HCT116 (cell line): Measurements from ENCODE around the gene CEP120. TPM values are rescaled to one million over a fixed set of nuclear protein-coding genes. Genes with fewer than 3 reads are reported as not detected.

Experiments used
- ATAC-seq: fragments of 200-7000 bp; cut with Tn5 transposase; 2 replicates; pipeline ENCODE4 v1.9.1; 2020; ENCODE audit warnings: mild to moderate bottlenecking, moderate library complexity
- BruUV-seq: library from RNA; stranded (reverse); fragments of 400-500 nt; replicated peaks from 2 replicates; lab custom pipeline; 2021; lab: Mats Ljungman, UMichigan
- CTCF ChIA-PET: fragments of 300-600 bp; sonication (Branson Sonifier 250); formaldehyde crosslinking; loops from one replicate; lab custom pipeline; 2021; ENCODE audit warnings: antibody characterized with exemption; lab: Charles Lee
- POLR2A ChIA-PET: fragments of 300-600, 350-600 bp; sonication (Branson Sonifier 250); formaldehyde crosslinking; loops from one replicate; lab custom pipeline; 2021; ENCODE audit warnings: antibody characterized with exemption; lab: Charles Lee
- RAD21 ChIA-PET, 2 experiments: fragments of 300-600 bp; sonication (Branson Sonifier 250); formaldehyde crosslinking; loops; one replicate each; lab custom pipeline; 2023; ENCODE audit warnings: low total read pairs in 2 of 2; ENCODE audit not compliant: uncharacterized antibody in 2 of 2, unreplicated experiment in 2 of 2, low non-redundant PET in 1 of 2; lab: Charles Lee
- DNase-seq: peaks from one replicate; pipeline ENCODE4 v3.0.0-alpha.2; 2010; ENCODE audit warnings: low read depth, low spot score
- H2AFZ ChIP-seq: fragments of 200-600 bp; shearing (Covaris generic), sonication (generic); 2 replicates; pipeline ENCODE4 v1.6.1; 2017; ENCODE audit warnings: low read depth, mixed run types, mixed read lengths, antibody characterized with exemption, low read length; ENCODE audit not compliant: poor library complexity, severe bottlenecking
- H3K27ac ChIP-seq: 2 replicates; pipeline ENCODE4 v1.5.1; 2012; ENCODE audit warnings: low read depth, low read length
- H3K27me3 ChIP-seq: fragments of 200-600 bp; sonication (generic); 2 replicates; pipeline ENCODE4 v1.6.1; 2016; ENCODE audit warnings: mixed run types, low read length, mixed read lengths; ENCODE audit not compliant: insufficient read depth
- H3K36me3 ChIP-seq, 2 experiments: fragments of 200-500 bp in 1 of 2; fragments of 200-600 bp in 1 of 2; sonication (Bioruptor generic) in 1 of 2; sonication (generic) in 1 of 2; 2 replicates each; pipeline versions ENCODE4 v1.5.1 to v1.6.1; 2014 to 2016; ENCODE audit warnings: low read length in 2 of 2, inconsistent platforms in 1 of 2, mixed read lengths in 1 of 2, mixed run types in 1 of 2; ENCODE audit not compliant: insufficient read depth in 2 of 2, control insufficient read depth in 1 of 2
- H3K4me1 ChIP-seq, 2 experiments: fragments of 200-600 bp in 1 of 2; sonication (generic) in 1 of 2; 2 replicates each; pipeline versions ENCODE4 v1.5.1 to v1.6.1; 2012 to 2017; ENCODE audit warnings: low read length in 2 of 2, inconsistent platforms in 1 of 2, mild to moderate bottlenecking in 1 of 2, mixed read lengths in 1 of 2, mixed run types in 1 of 2, moderate library complexity in 1 of 2; ENCODE audit not compliant: insufficient read depth in 2 of 2, control insufficient read depth in 1 of 2
- H3K4me2 ChIP-seq: fragments of 200-600 bp; sonication (generic); 2 replicates; pipeline ENCODE4 v1.6.1; 2017; ENCODE audit warnings: mixed run types, low read length, mixed read lengths
- H3K4me3 ChIP-seq, 2 experiments: fragments of 200-600 bp in 1 of 2; sonication (generic) in 1 of 2; replicated peaks in 1 of 2; 2 replicates each; pipeline ENCODE4 v1.5.1; 2011 to 2016; ENCODE audit warnings: low read length in 2 of 2, control low read depth in 1 of 2, low read depth in 1 of 2, mild to moderate bottlenecking in 1 of 2, mixed read lengths in 1 of 2, mixed run types in 1 of 2
- H3K79me2 ChIP-seq: fragments of 200-600 bp; sonication (generic); 2 replicates; pipeline ENCODE4 v1.6.1; 2017; ENCODE audit warnings: mild to moderate bottlenecking, mixed run types, low read length, moderate library complexity, mixed read lengths; ENCODE audit not compliant: insufficient read depth
- H3K9ac ChIP-seq: fragments of 200-600 bp; sonication (generic); 2 replicates; pipeline ENCODE4 v1.6.1; 2016; ENCODE audit warnings: low read length, mixed read lengths
- H3K9me2 ChIP-seq: fragments of 200-600 bp; sonication (generic), shearing (Covaris generic); 2 replicates; pipeline ENCODE4 v1.6.1; 2017; ENCODE audit warnings: mixed run types, mild to moderate bottlenecking, moderate library complexity; ENCODE audit not compliant: insufficient read depth
- H3K9me3 ChIP-seq, 2 experiments: fragments of 200-500 bp in 1 of 2; fragments of 200-600 bp in 1 of 2; sonication (Bioruptor generic) in 1 of 2; sonication (generic) in 1 of 2; 2 replicates each; pipeline ENCODE4 v1.6.1; 2014 to 2017; ENCODE audit warnings: low read length in 2 of 2, mixed read lengths in 2 of 2, inconsistent platforms in 1 of 2, low read depth in 1 of 2, mild to moderate bottlenecking in 1 of 2, mixed run types in 1 of 2, moderate library complexity in 1 of 2; ENCODE audit not compliant: control insufficient read depth in 1 of 2, insufficient read depth in 1 of 2
- H4K20me1 ChIP-seq: fragments of 200-600 bp; sonication (generic), shearing (Covaris generic); 2 replicates; pipeline ENCODE4 v1.6.1; 2017; ENCODE audit warnings: mixed run types, mild to moderate bottlenecking, moderate library complexity; ENCODE audit not compliant: insufficient read depth
- ATF3 ChIP-seq: IDR thresholded peaks from 2 replicates; pipeline ENCODE4 v1.6.1; 2012
- ELF1 ChIP-seq: IDR thresholded peaks from 2 replicates; pipeline ENCODE4 v1.6.1; 2012; ENCODE audit warnings: low read depth, borderline replicate concordance
- JUND ChIP-seq: IDR thresholded peaks from 2 replicates; pipeline ENCODE4 v1.6.1; 2012
- POLR2AphosphoS5 ChIP-seq: IDR thresholded peaks from 2 replicates; pipeline ENCODE4 v1.6.1; 2011; ENCODE audit warnings: mild to moderate bottlenecking, low read depth, low read length, moderate library complexity
- TCF7L2 ChIP-seq: IDR thresholded peaks from 2 replicates; pipeline ENCODE4 v1.7.0; 2011; ENCODE audit warnings: borderline replicate concordance, inconsistent platforms; ENCODE audit not compliant: insufficient read depth, insufficient read length; ENCODE audit errors: extremely low read depth
- YY1 ChIP-seq: IDR thresholded peaks from 2 replicates; pipeline ENCODE4 v1.6.1; 2011; ENCODE audit warnings: low read length, low read depth, moderate library complexity, mild to moderate bottlenecking; ENCODE audit not compliant: insufficient replicate concordance; ENCODE audit errors: extremely low read depth
- ZBTB33 ChIP-seq: IDR thresholded peaks from 2 replicates; pipeline ENCODE4 v1.6.1; 2011; ENCODE audit warnings: mild to moderate bottlenecking, low read length, moderate library complexity; ENCODE audit not compliant: insufficient replicate concordance; ENCODE audit errors: extremely low read depth
- ZFX ChIP-seq: fragments of 450-650 bp; IDR thresholded peaks from 2 replicates; pipeline ENCODE4 v1.6.1; 2017
- ZNF274 ChIP-seq: fragments of 200-500 bp; sonication (Bioruptor generic); IDR thresholded peaks from 2 replicates; pipeline ENCODE4 v1.6.1; 2014; ENCODE audit warnings: mild to moderate bottlenecking, low read depth, low read length, inconsistent platforms
- intact Hi-C: fragments of 100-400 bp; cut with micrococcal nuclease; formaldehyde crosslinking; loops from 2 replicates; pipeline ENCODE4 v1.10.0; 2022
- total RNA-seq: library from RNA; stranded (reverse); gene quantifications from one replicate; pipeline ENCODE4 v1.2.1, GENCODE V29; 2021; ENCODE audit not compliant: unreplicated experiment

CEP120 gene
- total RNA-seq, 1 experiment from 2014 or later, result 30.2 TPM

- H3K79me2 ChIP-seq, result no peaks in the 10 kb centered on the region
- no peaks in the 10 kb centered on the region for H4K20me1 ChIP-seq
- no peaks in the 10 kb centered on the region for H3K9me3 ChIP-seq
- no peak overlapping the region for H3K9ac ChIP-seq
- no peak overlapping the region for H3K4me3 ChIP-seq
- ChIA-PET POLR2A (no interaction called here), RAD21 (no interaction called here), CTCF (no interaction called here)
- ATAC-seq (no peak), DNase-seq (no peak)
- H3K27me3 ChIP-seq, result no peaks in the 10 kb centered on the region
- no peak overlapping the region for H3K4me2 ChIP-seq
- intact Hi-C loops, result no loop called here
- H3K4me1 ChIP-seq, result no peaks in the 10 kb centered on the region
- no peaks in the 10 kb centered on the region for H3K36me3 ChIP-seq
- H2AFZ ChIP-seq, result no peak overlapping the region
- no peak for TF ChIP-seq JUND
- H3K27ac ChIP-seq, result no peak overlapping the region
- no peaks in the 10 kb centered on the region for H3K9me2 ChIP-seq
- no TSS peak for BruUV-seq
Observed at GRCh38 chr5:123438244-123438643, 15.0 kb upstream of the CEP120 start.

- TF ChIP-seq TCF7L2 (no peak), ZBTB33 (no peak), ZFX (no peak), ATF3 (no peak), ELF1 (no peak), POLR2AphosphoS5 (no peak), YY1 (no peak), ZNF274 (no peak)
- Histone ChIP-seq H3K9ac (no peak overlapping the region), H4K20me1 (no peaks in the 10 kb centered on the region), H3K9me2 (no peaks in the 10 kb centered on the region), H2AFZ (peak overlapping the region; percentile 20), H3K4me2 (no peak overlapping the region), H3K9me3 (no peaks in the 10 kb centered on the region), H3K4me1 (no peaks in the 10 kb centered on the region), H3K79me2 (no peaks in the 10 kb centered on the region), H3K36me3 (no peaks in the 10 kb centered on the region), H3K27me3 (no peaks in the 10 kb centered on the region), H3K4me3 (no peak overlapping the region), H3K27ac (no peak overlapping the region)
- no peak for DNase-seq
- POLR2A ChIA-PET, result no interaction called here
- CTCF ChIA-PET, result no interaction called here
- no TSS peak for BruUV-seq
- RAD21 ChIA-PET, result no interaction called here
- intact Hi-C loops, result no loop called here
- ATAC-seq, result no peak
Observed at GRCh38 chr5:123436201-123436600, 13.0 kb upstream of the CEP120 start.
